ENCODE results near the gene CMIP. TPM values are rescaled to one million over a fixed set of nuclear protein-coding genes. Genes with fewer than 3 reads are reported as not detected.

CMIP gene
- total RNA-seq, 1 donor from 2014 or later, result 10.5 TPM

GRCh38 chr16:81658373-81658772 is 213.8 kb downstream of the CMIP start:
- DNase-seq (ENCODE audit: missing footprints) (no peak), ATAC-seq (no peak)
- intact Hi-C loops (cut with DNase I), result no loop called here

GRCh38 chr16:81659249-81659648 is 214.6 kb downstream of the CMIP start:
- no peak for ATAC-seq
- intact Hi-C loops (cut with DNase I), result no loop called here

GRCh38 chr16:81661082-81661481 is 216.5 kb downstream of the CMIP start:
- intact Hi-C loops (cut with DNase I), result no loop called here
- ATAC-seq, result no peak
- no peak for DNase-seq (ENCODE audit: missing footprints)

More at GRCh38 chr16:81659249-81659648, 214.6 kb downstream of the CMIP start:
- DNase-seq (ENCODE audit: missing footprints), result no peak

- intact Hi-C loops (cut with DNase I), result no loop called here
- DNase-seq (ENCODE audit: missing footprints), result no peak
- ATAC-seq, result no peak
These were observed 219.5 kb downstream of the CMIP start for GRCh38 chr16:81664153-81664552.

- DNase-seq (ENCODE audit: missing footprints), result no peak
- ATAC-seq, result no peak
- intact Hi-C loops (cut with DNase I), result no loop called here
These were observed 221.0 kb downstream of the CMIP start for GRCh38 chr16:81665588-81665987.

GRCh38 chr16:81666113-81666512 is 221.5 kb downstream of the CMIP start:
- intact Hi-C loops (cut with DNase I), result no loop called here
- DNase-seq (ENCODE audit: missing footprints) (no peak), ATAC-seq (no peak)

GRCh38 chr16:81668243-81669097 is 223.9 kb downstream of the CMIP start:
- intact Hi-C loops (cut with DNase I), result no loop called here
- ATAC-seq (no peak), DNase-seq (ENCODE audit: missing footprints) (no peak)

GRCh38 chr16:81669473-81670350 is 225.1 kb downstream of the CMIP start:
- no peak for DNase-seq (ENCODE audit: missing footprints)
- intact Hi-C loops (cut with DNase I), result no loop called here
- ATAC-seq, result no peak

- no peak for DNase-seq (ENCODE audit: missing footprints)
- no peak for ATAC-seq
- intact Hi-C loops (cut with DNase I), result no loop called here
These were observed 227.4 kb downstream of the CMIP start for GRCh38 chr16:81671738-81672597.

- no peak for ATAC-seq
- DNase-seq (ENCODE audit: missing footprints), result no peak
- intact Hi-C loops (cut with DNase I), result no loop called here
These were observed 228.8 kb downstream of the CMIP start for GRCh38 chr16:81673432-81673831.

GRCh38 chr16:81675662-81676061 is 231.1 kb downstream of the CMIP start:
- ATAC-seq, result no peak
- intact Hi-C loops (cut with DNase I), result no loop called here
- DNase-seq (ENCODE audit: missing footprints), result no peak

GRCh38 chr16:81676066-81676882 is 231.7 kb downstream of the CMIP start:
- ATAC-seq, result no peak
- DNase-seq (ENCODE audit: missing footprints), result no peak
- intact Hi-C loops (cut with DNase I), result no loop called here

- DNase-seq (ENCODE audit: missing footprints), result no peak
- intact Hi-C loops (cut with DNase I), result no loop called here
- ATAC-seq, result no peak
These were observed 232.5 kb downstream of the CMIP start for GRCh38 chr16:81676883-81677737.

GRCh38 chr16:81678326-81679095 is 233.9 kb downstream of the CMIP start:
- intact Hi-C loops (cut with DNase I), result no loop called here
- ATAC-seq, result no peak
- DNase-seq (ENCODE audit: missing footprints), result peak; percentile 59

GRCh38 chr16:81679721-81680430 is 235.3 kb downstream of the CMIP start:
- DNase-seq (ENCODE audit: missing footprints) (peak; percentile 22), ATAC-seq (no peak)
- intact Hi-C loops (cut with DNase I), result no loop called here

Measured in Right ventricle myocardium inferior (tissue), 1 donor.